Mucosa of descending colon (tissue), 3 donors: ENCODE results near the gene INTS12. TPM values are rescaled to one million over a fixed set of nuclear protein-coding genes. Genes with fewer than 3 reads are reported as not detected.
A peak's percentile ranks its signal among the peaks of the same experiment; 100 is the strongest.

Experiments used
- ATAC-seq: fragments of 200-7000 bp; cut with Tn5 transposase; one replicate; pipeline ENCODE4 v1.9.1; 2020; ENCODE audit warnings: mild to moderate bottlenecking, moderate library complexity
- DNase-seq, 3 donors: peaks; one replicate each; pipeline ENCODE4 v3.0.0-alpha.2; 2020
- H3K36me3 ChIP-seq: fragments of 200-600 bp; one replicate; pipeline ENCODE4 v1.8.0; 2021; ENCODE audit warnings: low read depth, mild to moderate bottlenecking
- H3K4me1 ChIP-seq: fragments of 200-600 bp; one replicate; pipeline ENCODE4 v1.8.0; 2021; ENCODE audit warnings: low read depth, mild to moderate bottlenecking
- H3K4me3 ChIP-seq: fragments of 200-600 bp; one replicate; pipeline ENCODE4 v1.8.0; 2021; ENCODE audit warnings: mild to moderate bottlenecking
- H3K9me3 ChIP-seq: fragments of 200-600 bp; one replicate; pipeline ENCODE4 v1.8.0; 2021; ENCODE audit warnings: mild to moderate bottlenecking
- CTCF ChIP-seq: fragments of 200-600 bp; IDR thresholded peaks from one replicate; pipeline ENCODE4 v1.8.0; 2022; ENCODE audit warnings: antibody characterized with exemption, mild to moderate bottlenecking
- intact Hi-C, 2 donors: fragments of 100-400 bp; cut with DNase I in 1 of 2; cut with micrococcal nuclease in 1 of 2; formaldehyde crosslinking; loops; one replicate each; pipeline versions ENCODE4 v1.11.0 to v1.11.1; 2022; cut with DNase I, micrococcal nuclease
- total RNA-seq, 3 donors: library from RNA; stranded (reverse); fragmentation: NEBNext Ultra II Directional in 2 of 3; extraction: Animal tissue kit (Norgen Biotek cat#: 25700) in 2 of 3; gene quantifications; one replicate each; pipeline versions ENCODE4 v1.2.1 to v1.2.4, GENCODE V29; 2021 to 2023
- donor health status: DM: no; HTN: no; CAD: no; lungs with moderate emphysema.
- donor health status: DM: no; HTN: no; CAD: no.
- donor health status: DM: no; HTN: yes; CAD: no.

The INTS12 gene
- total RNA-seq, 3 donors from 2014 or later, result 15.9 to 18.7 (median 17.1) TPM

- intact Hi-C loops, result no loop called here
- peaks cover 10% of the 10 kb centered on the region for H3K4me1 ChIP-seq
- H3K36me3 ChIP-seq, result no peaks in the 10 kb centered on the region
- H3K4me3 ChIP-seq, result no peak overlapping the region
- no peaks in the 10 kb centered on the region for H3K9me3 ChIP-seq
- TF ChIP-seq CTCF, result no peak
- peak; percentile 82 for ATAC-seq
- peak; percentile 46 to 81 (median 54) for DNase-seq
These were observed 70.9 kb downstream of the INTS12 start for GRCh38 chr4:105637408-105638176.

GRCh38 chr4:105634402-105635080, 73.9 kb downstream of the INTS12 start:
- Histone ChIP-seq H3K4me1 (peaks cover 10% of the 10 kb centered on the region), H3K36me3 (no peaks in the 10 kb centered on the region), H3K9me3 (no peaks in the 10 kb centered on the region), H3K4me3 (no peak overlapping the region)
- no peak for ATAC-seq
- DNase-seq, result no peak
- TF ChIP-seq CTCF, result no peak
- intact Hi-C loops, result loop anchor here in 1 of 2 donors (5.0 kb wide), 1 partner anchor 112 kb away; no protein-coding TSS in a partner anchor

GRCh38 chr4:105633241-105633640, 75.2 kb downstream of the INTS12 start:
- TF ChIP-seq CTCF, result no peak
- H3K4me1 ChIP-seq, result peaks cover 10% of the 10 kb centered on the region
- H3K9me3 ChIP-seq, result no peaks in the 10 kb centered on the region
- H3K36me3 ChIP-seq, result no peaks in the 10 kb centered on the region
- intact Hi-C loops, result loop anchor here in 1 of 2 donors (5.0 kb wide), 1 partner anchor 111 kb away; no protein-coding TSS in a partner anchor
- DNase-seq (no peak), ATAC-seq (peak; percentile 81)
- H3K4me3 ChIP-seq, result no peak overlapping the region

Other genes starting within 250 kb of the INTS12 start
- gene PPA2, start 234.6 kb downstream of the INTS12 start, total RNA-seq, result 100 to 1,000 TPM in 1 of 3 donors, 10 to 100 TPM in 2; 78.3 to 130 (median 91.2) TPM
- 10 to 100 TPM in 2 of 3 donors, 1 to 10 TPM in 1; 6.1 to 21.1 (median 17.8) TPM for gene ARHGEF38, start 156.1 kb downstream of the INTS12 start, total RNA-seq
- 10 to 100 TPM in 2 of 3 donors, 1 to 10 TPM in 1; 6.7 to 11.6 (median 10.1) TPM for gene GSTCD, start 95 bp upstream of the INTS12 start, total RNA-seq
- 10 to 100 TPM; 16.9 to 29.6 (median 26.3) TPM for gene NPNT, start 186.8 kb upstream of the INTS12 start, total RNA-seq